Cardiac muscle cell (in vitro differentiated cells and primary cell): ENCODE data around the gene CYB5D1. TPM values are rescaled to one million over a fixed set of nuclear protein-coding genes. Genes with fewer than 3 reads are reported as not detected.

ENCODE experiments used
- DNase-seq, 2 donors: peaks; one replicate each; pipeline versions ENCODE4 v3.0.0 to v3.0.0-alpha.2; 2010 to 2017; ENCODE audit warnings: low read depth in 1 of 2, low spot score in 1 of 2
- H3K27ac ChIP-seq: fragments of 200-600 bp; sonication (generic); 2 replicates; pipeline ENCODE4 v1.5.1; 2016
- H3K27me3 ChIP-seq: fragments of 200-600 bp; sonication (generic); 2 replicates; pipeline ENCODE4 v1.6.0; 2016; ENCODE audit warnings: control low read depth
- H3K36me3 ChIP-seq: fragments of 200-600 bp; sonication (generic); 2 replicates; pipeline ENCODE4 v1.5.1; 2016; ENCODE audit warnings: control low read depth
- H3K4me1 ChIP-seq: fragments of 200-600 bp; sonication (generic); 2 replicates; pipeline ENCODE4 v1.8.1; 2017; ENCODE audit warnings: low read depth, mild to moderate bottlenecking, mixed run types
- H3K4me3 ChIP-seq: fragments of 200-600 bp; sonication (generic); 2 replicates; pipeline ENCODE4 v1.5.1; 2016; ENCODE audit warnings: mild to moderate bottlenecking
- H3K9me3 ChIP-seq: fragments of 200-600 bp; sonication (generic); 2 replicates; pipeline ENCODE4 v1.5.1; 2017; ENCODE audit warnings: low read depth, mild to moderate bottlenecking, control low read depth
- CTCF ChIP-seq: IDR thresholded peaks from 2 replicates; pipeline ENCODE4 v1.5.1; 2012; ENCODE audit warnings: low read depth, mild to moderate bottlenecking, low read length
- polyA plus RNA-seq: library from polyadenylated mRNA; unstranded; fragments of >200 nt; fragmentation: Nextera tagmentation; extraction: Ambion mirVana; gene quantifications from 2 replicates; pipeline ENCODE4 v1.2.1, GENCODE V29; 2016
- total RNA-seq: library from RNA; depleted of rRNA; stranded (reverse); fragments of >200 nt; gene quantifications from 2 replicates; pipeline ENCODE4 v1.2.3, GENCODE V29; 2016

Gene CYB5D1
- total and polyA plus RNA-seq, 2 experiments from 2014 or later: 13.7 to 14.0 TPM

- H3K4me1 ChIP-seq: peaks cover 18% of the 10 kb centered on the region
- DNase-seq: no peak
- no peak overlapping the region for H3K4me3 ChIP-seq
- no peaks in the 10 kb centered on the region for H3K9me3 ChIP-seq
- no peak for TF ChIP-seq CTCF
- H3K36me3 ChIP-seq: peaks cover 21% of the 10 kb centered on the region
- no peaks in the 10 kb centered on the region for H3K27me3 ChIP-seq
- H3K27ac ChIP-seq: no peak overlapping the region
Measured at GRCh38 chr17:7893187-7893880, 35.5 kb downstream of the CYB5D1 start.

GRCh38 chr17:7894226-7894625, 36.4 kb downstream of the CYB5D1 start:
- Histone ChIP-seq H3K9me3 (no peaks in the 10 kb centered on the region), H3K36me3 (peaks cover 21% of the 10 kb centered on the region), H3K27me3 (no peaks in the 10 kb centered on the region), H3K4me3 (no peak overlapping the region), H3K27ac (no peak overlapping the region), H3K4me1 (peaks cover 9% of the 10 kb centered on the region)
- no peak for TF ChIP-seq CTCF
- DNase-seq: no peak

GRCh38 chr17:7894866-7895265, 37.1 kb downstream of the CYB5D1 start:
- H3K9me3 ChIP-seq: no peaks in the 10 kb centered on the region

GRCh38 chr17:7897090-7897489, 39.3 kb downstream of the CYB5D1 start:
- TF ChIP-seq CTCF: no peak
- Histone ChIP-seq H3K27me3 (no peaks in the 10 kb centered on the region), H3K9me3 (no peaks in the 10 kb centered on the region), H3K4me3 (no peak overlapping the region), H3K36me3 (peaks cover 16% of the 10 kb centered on the region), H3K27ac (no peak overlapping the region), H3K4me1 (no peaks in the 10 kb centered on the region)
- DNase-seq: no peak

More at GRCh38 chr17:7894866-7895265, 37.1 kb downstream of the CYB5D1 start:
- Histone ChIP-seq H3K27ac (no peak overlapping the region), H3K27me3 (no peaks in the 10 kb centered on the region), H3K4me1 (peaks cover 2% of the 10 kb centered on the region), H3K36me3 (peaks cover 21% of the 10 kb centered on the region), H3K4me3 (no peak overlapping the region)
- no peak for TF ChIP-seq CTCF
- no peak for DNase-seq

GRCh38 chr17:7897773-7898172, 40.0 kb downstream of the CYB5D1 start:
- Histone ChIP-seq H3K9me3 (no peaks in the 10 kb centered on the region), H3K4me3 (no peak overlapping the region), H3K27ac (no peak overlapping the region), H3K27me3 (no peaks in the 10 kb centered on the region), H3K36me3 (peaks cover 17% of the 10 kb centered on the region), H3K4me1 (no peaks in the 10 kb centered on the region)
- peak; percentile 53 for TF ChIP-seq CTCF
- DNase-seq: peak; percentile 29 to 77
